HepG2 (cell line): Measurements from ENCODE around the gene SGF29. TPM values are rescaled to one million over a fixed set of nuclear protein-coding genes. Genes with fewer than 3 reads are reported as not detected.
A peak's percentile ranks its signal among the peaks of the same experiment; 100 is the strongest.

Experiments used
- ATF1 ChIP-seq: IDR thresholded peaks from 2 replicates; pipeline ENCODE4 v1.6.1; 2016; ENCODE audit warnings: mild to moderate bottlenecking, control low read depth
- BRD4 ChIP-seq: sonication (generic); formaldehyde crosslinking; IDR thresholded peaks from 2 replicates; pipeline ENCODE4 v1.4.0; 2020; ENCODE audit warnings: missing genetic modification reagents
- CC2D1A ChIP-seq: sonication (generic); formaldehyde crosslinking; IDR thresholded peaks from 2 replicates; pipeline ENCODE4 v1.8.1; 2023; ENCODE audit warnings: mild to moderate bottlenecking, missing genetic modification reagents
- E2F1 ChIP-seq: sonication (generic); formaldehyde crosslinking; IDR thresholded peaks from 2 replicates; pipeline ENCODE4 v1.5.0; 2020; ENCODE audit warnings: missing genetic modification reagents
- IKZF1 ChIP-seq: fragments of 450-650 bp; IDR thresholded peaks from 2 replicates; pipeline ENCODE4 v1.7.1; 2016
- KAT8 ChIP-seq: IDR thresholded peaks from 2 replicates; pipeline ENCODE4 v1.6.1; 2016; ENCODE audit warnings: missing genetic modification reagents, missing compliant biosample characterization
- MED1 ChIP-seq: sonication (generic); formaldehyde crosslinking; IDR thresholded peaks from 2 replicates; pipeline ENCODE4 v1.4.0; 2020; ENCODE audit warnings: missing genetic modification reagents
- MIER2 ChIP-seq: IDR thresholded peaks from 2 replicates; pipeline ENCODE4 v1.6.1; 2016; ENCODE audit warnings: missing biosample characterization, missing genetic modification reagents
- MIXL1 ChIP-seq: IDR thresholded peaks from 2 replicates; pipeline ENCODE4 v1.6.1; 2016
- MTA3 ChIP-seq: sonication (generic); formaldehyde crosslinking; IDR thresholded peaks from 2 replicates; pipeline ENCODE4 v1.4.0; 2020; ENCODE audit warnings: missing genetic modification reagents
- NFYC ChIP-seq: IDR thresholded peaks from 2 replicates; pipeline ENCODE4 v1.6.1; 2016; ENCODE audit warnings: missing genetic modification reagents, missing compliant biosample characterization
- POLR2G ChIP-seq: fragments of 200-400 bp; formaldehyde crosslinking; IDR thresholded peaks from 2 replicates; pipeline ENCODE4 v1.6.1; 2018; ENCODE audit warnings: mild to moderate bottlenecking, low read depth, low read length, moderate library complexity
- PPARG ChIP-seq: conservative IDR thresholded peaks from 2 replicates; pipeline ENCODE4 v1.6.1; 2016; ENCODE audit warnings: missing biosample characterization, missing genetic modification reagents
- RBAK ChIP-seq: sonication (generic); formaldehyde crosslinking; IDR thresholded peaks from 2 replicates; pipeline ENCODE4 v1.5.1; 2020; ENCODE audit warnings: mild to moderate bottlenecking, missing genetic modification reagents
- SALL1 ChIP-seq: sonication (generic); formaldehyde crosslinking; IDR thresholded peaks from 2 replicates; pipeline ENCODE4 v1.8.0; 2022; ENCODE audit warnings: mild to moderate bottlenecking, missing genetic modification reagents
- SALL2 ChIP-seq: sonication (generic); formaldehyde crosslinking; IDR thresholded peaks from 2 replicates; pipeline ENCODE4 v1.8.1; 2023; ENCODE audit warnings: mild to moderate bottlenecking, missing genetic modification reagents, inconsistent platforms
- SIX4 ChIP-seq: sonication (generic); formaldehyde crosslinking; IDR thresholded peaks from 2 replicates; pipeline ENCODE4 v1.4.0; 2020; ENCODE audit warnings: missing genetic modification reagents
- SPEN ChIP-seq: sonication (generic); formaldehyde crosslinking; IDR thresholded peaks from 2 replicates; pipeline ENCODE4 v1.5.1; 2020; ENCODE audit warnings: low read depth, mild to moderate bottlenecking, missing genetic modification reagents
- TAF15 ChIP-seq: fragments of 200-400 bp; formaldehyde crosslinking; IDR thresholded peaks from one replicate; pipeline ENCODE4 v1.6.1; 2018; ENCODE audit warnings: mild to moderate bottlenecking, low read depth, low read length; ENCODE audit not compliant: poor library complexity, severe bottlenecking
- TCF12 ChIP-seq, 2 experiments: fragments of 450-650 bp in 1 of 2; sonication (generic) in 1 of 2; formaldehyde crosslinking in 1 of 2; IDR thresholded peaks; 2 replicates each; pipeline versions ENCODE4 v1.6.1 to v1.8.0; 2017 to 2022; ENCODE audit warnings: antibody characterized with exemption in 1 of 2, mild to moderate bottlenecking in 1 of 2, missing genetic modification reagents in 1 of 2, moderate library complexity in 1 of 2
- U2AF1 ChIP-seq: fragments of 200-400 bp; formaldehyde crosslinking; optimal IDR thresholded peaks from 2 replicates; pipeline ENCODE3; 2017; ENCODE audit warnings: mild to moderate bottlenecking, low read depth, low read length
- ZBTB3 ChIP-seq: sonication (generic); formaldehyde crosslinking; IDR thresholded peaks from 2 replicates; pipeline ENCODE4 v1.4.0; 2020; ENCODE audit warnings: low read depth, mild to moderate bottlenecking, moderate library complexity, missing genetic modification reagents, borderline replicate concordance
- ZBTB7B ChIP-seq: sonication (generic); formaldehyde crosslinking; IDR thresholded peaks from 2 replicates; pipeline ENCODE4 v1.4.0; 2020; ENCODE audit warnings: missing genetic modification reagents
- ZKSCAN5 ChIP-seq: sonication (generic); formaldehyde crosslinking; IDR thresholded peaks from 2 replicates; pipeline ENCODE4 v1.5.1; 2020; ENCODE audit warnings: mild to moderate bottlenecking, missing genetic modification reagents
- ZNF260 ChIP-seq: sonication (generic); formaldehyde crosslinking; IDR thresholded peaks from 2 replicates; pipeline ENCODE4 v1.4.0; 2020; ENCODE audit warnings: missing genetic modification reagents, low read depth, mild to moderate bottlenecking, borderline replicate concordance
- ZNF317 ChIP-seq: sonication (generic); formaldehyde crosslinking; IDR thresholded peaks from 2 replicates; pipeline ENCODE4 v1.5.0; 2020; ENCODE audit warnings: mild to moderate bottlenecking, missing genetic modification reagents
- ZNF329 ChIP-seq: sonication (generic); formaldehyde crosslinking; IDR thresholded peaks from 2 replicates; pipeline ENCODE4 v1.9.0; 2021; ENCODE audit warnings: low read depth, mild to moderate bottlenecking, missing genetic modification reagents
- ZNF343 ChIP-seq: sonication (generic); formaldehyde crosslinking; IDR thresholded peaks from 2 replicates; pipeline ENCODE4 v1.4.0; 2020; ENCODE audit warnings: mild to moderate bottlenecking, missing genetic modification reagents
- ZNF501 ChIP-seq: sonication (generic); formaldehyde crosslinking; IDR thresholded peaks from 2 replicates; pipeline ENCODE4 v1.5.1; 2020; ENCODE audit warnings: mild to moderate bottlenecking, moderate library complexity, missing genetic modification reagents
- ZNF589 ChIP-seq: sonication (generic); formaldehyde crosslinking; conservative IDR thresholded peaks from 2 replicates; pipeline ENCODE4 v1.8.0; 2022; ENCODE audit warnings: mild to moderate bottlenecking, moderate library complexity, missing genetic modification reagents
- ZNF883 ChIP-seq: sonication (generic); formaldehyde crosslinking; IDR thresholded peaks from 2 replicates; pipeline ENCODE4 v1.5.1; 2020; ENCODE audit warnings: mild to moderate bottlenecking, missing genetic modification reagents; ENCODE audit errors: not compliant biosample characterization
- ZSCAN22 ChIP-seq: sonication (generic); formaldehyde crosslinking; IDR thresholded peaks from 2 replicates; pipeline ENCODE4 v1.4.0; 2020; ENCODE audit warnings: mild to moderate bottlenecking, missing genetic modification reagents
- polyA plus RNA-seq, 8 experiments: library from polyadenylated mRNA; depleted of rRNA in 3 of 8; stranded (reverse) in 7 of 8; unstranded in 1 of 8; fragments of >200 nt; fragmentation: Illumina TruSeq in 4 of 8; extraction: Trizol in 4 of 8; gene quantifications; 2 replicates each; pipeline versions ENCODE4 v1.2.1 to v1.2.3, GENCODE V29; 2011 to 2016; ENCODE audit warnings: low read depth in 4 of 8, missing spikeins in 1 of 8, mixed read lengths in 1 of 8; ENCODE audit not compliant: insufficient read depth in 1 of 8
- total RNA-seq, 5 experiments: library from RNA; depleted of rRNA; stranded (reverse); fragments of >200 nt; fragmentation: Illumina TruSeq; extraction: Trizol; gene quantifications; 2 replicates each; pipeline ENCODE4 v1.2.3, GENCODE V29; 2016; ENCODE audit warnings: low read depth in 1 of 5

Gene SGF29
- total and polyA plus RNA-seq, 2 of the 13 experiments (the other 11 are each of a cell fraction or from before 2014, with no cell fraction given) = 5.0 to 29.4 TPM

DNA sequence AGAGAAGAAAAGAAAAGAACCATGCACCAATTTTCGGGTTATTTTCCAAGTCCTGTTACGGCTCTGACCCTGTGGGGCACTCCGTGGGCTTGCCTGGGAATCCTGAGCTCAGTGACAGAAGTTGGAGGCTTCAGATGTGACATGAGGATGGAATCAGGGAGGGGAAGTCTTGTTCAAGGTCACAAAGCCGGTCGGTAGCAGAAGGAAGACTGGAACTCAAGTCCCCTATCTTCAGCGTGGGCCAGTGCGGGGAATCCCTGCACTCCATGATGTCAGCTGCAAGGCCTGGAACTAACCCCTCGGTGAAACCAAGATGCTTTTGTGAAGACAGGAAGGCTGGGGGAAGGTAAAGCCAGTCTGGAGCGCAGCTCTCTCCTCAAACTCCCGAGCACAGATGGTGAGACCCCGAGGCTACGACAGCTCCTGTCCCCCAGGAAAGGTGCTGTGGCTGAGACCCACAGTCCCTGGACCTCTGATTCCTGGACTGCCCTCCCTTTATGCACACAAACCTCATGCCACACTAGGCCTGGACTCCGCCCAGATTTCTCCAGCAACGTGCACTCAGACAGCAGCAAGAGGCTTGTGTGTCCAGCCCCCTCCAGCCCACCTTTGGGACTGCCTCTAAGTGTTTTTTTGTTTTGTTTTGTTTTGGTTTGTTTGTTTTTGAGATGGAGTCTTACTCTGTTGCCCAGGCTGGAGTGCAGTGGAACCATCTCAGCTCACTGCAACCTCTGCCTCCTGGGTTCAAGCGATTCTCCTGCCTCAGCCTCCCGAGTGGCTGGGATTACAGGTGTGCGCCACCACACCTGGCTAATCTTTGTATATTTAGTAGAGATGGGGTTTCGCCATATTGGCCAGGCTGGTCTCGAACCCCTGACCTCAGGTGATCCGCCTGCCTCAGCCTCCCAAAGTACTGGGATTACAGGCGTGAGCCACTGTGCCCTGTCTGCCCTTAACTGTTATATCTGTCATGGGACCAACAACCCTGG is 41.6 kb upstream of the SGF29 start (continued):
- 0 out of 2 replicates have a peak, but pooled peaks have one; percentile 35 for TF ChIP-seq BRD4 (CRISPR knock-in tag)
- TF ChIP-seq TCF12 (IDR thresholded peaks at IDR 0.05) = no peak
- TF ChIP-seq TCF12 (CRISPR knock-in tag; IDR thresholded peaks at IDR 0.05) = no peak
- TF ChIP-seq RBAK (CRISPR knock-in tag) = 0 out of 2 replicates have a peak, but pooled peaks have one; percentile 17
- no peak for TF ChIP-seq SIX4 (CRISPR knock-in tag)
- TF ChIP-seq ATF1 (CRISPR knock-in tag) = no peak
- no peak for TF ChIP-seq U2AF1
- TF ChIP-seq E2F1 (CRISPR knock-in tag) = no peak
- TF ChIP-seq ZSCAN22 = no peak
- no peak for TF ChIP-seq ZKSCAN5
- TF ChIP-seq SPEN (CRISPR knock-in tag) = no peak; the same call in 1 of the 2 replicates
- no peak for TF ChIP-seq ZNF260
- TF ChIP-seq ZNF883 (CRISPR knock-in tag) = no peak
- TF ChIP-seq KAT8 = no peak
- no peak for TF ChIP-seq SALL2 (CRISPR knock-in tag)
- TF ChIP-seq ZNF329 (CRISPR knock-in tag) = no peak
- no peak for TF ChIP-seq POLR2G
- no peak for TF ChIP-seq CC2D1A
- TF ChIP-seq ZBTB3 (CRISPR knock-in tag) = no peak
- no peak for TF ChIP-seq MIXL1 (CRISPR knock-in tag)
- no peak for TF ChIP-seq ZNF589 (CRISPR knock-in tag)
- TF ChIP-seq PPARG (CRISPR knock-in tag) = no peak
- no peak for TF ChIP-seq ZNF317 (CRISPR knock-in tag)
- TF ChIP-seq MIER2 (CRISPR knock-in tag) = no peak
- no peak for TF ChIP-seq NFYC (CRISPR knock-in tag)
- TF ChIP-seq MED1 (CRISPR knock-in tag) = peak; percentile 45; the same call in 1 of the 2 replicates
- no peak for TF ChIP-seq TAF15
- peak; percentile 54; the same call in 1 of the 2 replicates for TF ChIP-seq ZNF501
- TF ChIP-seq ZBTB7B = 0 out of 2 replicates have a peak, but pooled peaks have one; percentile 46
- TF ChIP-seq MTA3 = no peak
- TF ChIP-seq SALL1 = peak; percentile 53; the same call in 1 of the 2 replicates
- no peak for TF ChIP-seq ZNF343 (CRISPR knock-in tag)
- TF ChIP-seq IKZF1 = no peak
